HG02571 (cell line): ENCODE results near the gene S100A14.
"Not testable (repeated sequence)": the region's sequence is repeated elsewhere in the genome, so short reads cannot be mapped to it uniquely, and the experiment has no call there.

Source experiments
- ATAC-seq: cut with Tn5 transposase; IDR thresholded peaks from one replicate; pipeline ENCODE4 v1.9.1; 2021; ENCODE audit warnings: mild to moderate bottlenecking, moderate library complexity; ENCODE audit not compliant: unreplicated experiment

The S100A14 gene

DNA sequence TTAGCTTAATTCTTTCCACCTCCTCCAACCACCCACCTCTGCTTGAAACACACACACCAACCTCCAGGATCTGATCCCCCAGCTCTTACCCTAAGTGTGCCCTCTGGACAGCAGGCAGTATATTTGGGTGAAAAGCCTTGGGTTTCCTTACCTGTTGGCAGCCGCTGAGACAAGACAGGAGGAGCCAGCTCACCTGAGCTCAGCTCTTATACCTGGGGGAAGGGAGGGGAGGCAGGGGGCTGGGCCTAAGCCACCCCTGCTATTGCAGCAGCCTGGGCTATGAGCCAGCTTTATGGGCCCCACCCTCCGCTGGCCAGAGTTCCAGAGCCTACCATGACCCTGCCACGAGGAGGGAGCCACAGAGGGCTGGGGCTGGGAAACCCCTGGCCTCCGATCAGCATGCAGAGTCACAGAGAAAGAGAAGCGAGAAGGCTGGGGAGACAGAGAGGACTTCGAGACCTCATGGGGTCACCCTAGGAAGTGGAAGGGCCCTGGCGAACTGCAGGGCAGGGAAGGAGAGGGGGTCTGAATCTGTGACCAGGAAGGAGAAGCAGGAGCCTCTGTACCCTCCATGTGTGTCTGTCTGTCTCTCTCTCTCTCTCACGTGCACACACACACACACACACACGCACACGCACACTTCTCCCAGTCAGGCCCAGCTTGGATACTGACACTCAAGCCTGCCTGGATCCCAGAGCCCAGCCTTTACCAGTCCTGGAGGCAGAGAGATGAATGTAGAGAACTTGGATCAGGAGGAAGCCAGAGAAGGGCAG lies at the start of gene S100A14:
Gene S100A14 (minus strand): TSS at position 182 of the 773 bp plus-strand sequence. CDS start 467 bp downstream, outside the sequence.
- ATAC-seq, result no peak

GRCh38 chr1:153663211-153663610 lies 47.1 kb upstream of the S100A14 start:
- ATAC-seq, result no peak

- no peak for ATAC-seq
These were observed 46.1 kb upstream of the S100A14 start for GRCh38 chr1:153662269-153662668.

GRCh38 chr1:153661111-153661708 lies 45.1 kb upstream of the S100A14 start:
- no peak for ATAC-seq

GRCh38 chr1:153659656-153660055 lies 43.5 kb upstream of the S100A14 start:
- no peak for ATAC-seq

DNA sequence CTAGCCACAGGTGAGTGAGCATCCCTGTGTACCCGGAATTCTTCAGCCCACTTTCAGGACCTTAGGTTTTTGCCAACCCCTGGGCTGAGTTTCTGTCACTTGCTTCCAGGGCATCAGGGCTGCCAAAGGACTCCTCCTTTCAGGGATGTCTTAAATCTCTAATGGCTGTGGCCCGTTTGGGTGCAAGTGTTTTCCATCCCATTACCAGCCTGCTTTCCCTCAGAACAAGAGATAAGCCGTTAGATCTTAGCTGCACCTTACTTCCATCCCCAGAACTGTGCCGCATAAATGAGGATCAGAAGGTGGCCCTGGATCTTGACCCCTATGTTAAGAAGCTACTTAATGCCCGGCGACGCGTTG lies 43.0 kb upstream of the S100A14 start:
- no peak for ATAC-seq

DNA sequence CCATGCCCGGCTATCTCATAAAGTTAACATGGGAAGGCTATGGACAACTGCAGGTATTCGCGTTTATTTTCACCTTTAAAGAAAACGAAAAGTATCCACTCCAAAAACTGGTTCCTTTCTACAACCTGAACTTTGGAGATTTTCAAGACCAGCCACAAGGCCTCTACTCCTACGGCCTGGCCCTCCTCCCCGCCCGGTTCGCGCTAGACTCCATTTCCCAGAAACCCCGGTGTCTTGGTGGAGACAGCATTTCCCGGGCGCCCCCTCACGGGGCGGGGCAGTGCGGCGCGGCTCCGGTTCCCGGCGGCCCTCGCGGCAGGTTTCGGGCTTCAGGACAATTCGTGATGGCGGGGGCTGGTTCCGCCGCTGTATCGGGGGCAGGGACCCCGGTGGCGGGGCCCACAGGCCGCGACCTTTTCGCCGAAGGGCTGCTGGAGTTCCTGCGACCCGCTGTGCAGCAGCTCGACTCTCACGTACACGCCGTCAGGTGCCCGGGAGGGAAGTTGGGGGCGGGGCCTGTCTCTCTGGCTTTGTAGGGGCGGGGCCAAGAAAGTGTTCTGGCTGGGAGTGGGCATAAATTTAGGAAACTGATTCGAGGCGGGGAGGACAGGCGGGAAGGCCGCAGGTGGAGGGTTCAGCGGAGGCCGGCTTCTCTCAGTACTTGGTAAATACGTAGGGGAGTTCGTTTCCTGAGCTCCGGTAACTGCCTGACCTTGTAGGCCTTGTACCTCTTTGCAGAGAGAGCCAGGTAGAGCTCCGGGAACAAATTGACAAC lies 42.5 kb upstream of the S100A14 start, which contains the start of gene SNAPIN:
Gene SNAPIN (plus strand): TSS at position 304 of the 775 bp plus-strand sequence. CDS start 41 bp downstream, at position 345.
- ATAC-seq, result peak; percentile 89

DNA sequence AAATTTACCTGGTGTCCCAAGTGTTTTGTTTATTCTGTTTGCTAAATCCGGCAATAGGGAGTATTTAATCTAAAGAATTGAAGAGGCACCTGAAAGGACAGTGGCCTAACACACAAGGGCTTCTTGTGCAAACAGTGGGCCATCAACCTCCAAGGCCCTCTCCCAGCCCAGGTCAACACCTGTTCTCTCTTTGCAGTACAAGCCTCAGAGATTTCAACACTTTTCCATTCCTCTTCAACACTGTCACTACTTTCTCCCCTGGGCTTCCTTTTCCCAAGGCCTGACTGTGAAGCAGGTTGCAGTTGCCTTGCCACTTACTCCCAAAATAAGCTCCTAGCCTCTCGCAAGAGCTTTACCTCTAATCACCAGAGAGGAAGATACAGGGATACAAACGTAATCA lies 39.2 kb upstream of the S100A14 start:
- no peak for ATAC-seq

- ATAC-seq, result no peak
These were observed 36.8 kb upstream of the S100A14 start for GRCh38 chr1:153652805-153653500.

DNA sequence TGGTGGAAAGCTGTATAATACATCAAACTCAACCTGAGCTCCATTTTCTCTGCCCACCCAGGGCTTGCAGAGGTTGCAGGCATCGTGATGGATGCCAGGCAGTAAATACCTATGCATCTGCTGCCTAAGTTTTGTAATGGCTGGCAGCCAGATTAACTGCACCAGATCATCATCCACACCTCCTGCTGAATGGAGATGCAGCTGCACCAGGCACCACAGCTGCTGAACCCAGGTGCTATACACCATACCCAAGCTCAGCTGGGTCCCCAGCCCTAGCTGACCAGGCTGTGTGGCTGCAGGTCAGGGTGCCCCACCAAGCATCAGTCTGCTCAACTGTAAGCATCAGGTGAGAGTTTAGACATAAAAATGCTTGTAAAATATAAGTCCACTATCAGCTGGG lies 35.6 kb upstream of the S100A14 start:
- ATAC-seq, result no peak

DNA sequence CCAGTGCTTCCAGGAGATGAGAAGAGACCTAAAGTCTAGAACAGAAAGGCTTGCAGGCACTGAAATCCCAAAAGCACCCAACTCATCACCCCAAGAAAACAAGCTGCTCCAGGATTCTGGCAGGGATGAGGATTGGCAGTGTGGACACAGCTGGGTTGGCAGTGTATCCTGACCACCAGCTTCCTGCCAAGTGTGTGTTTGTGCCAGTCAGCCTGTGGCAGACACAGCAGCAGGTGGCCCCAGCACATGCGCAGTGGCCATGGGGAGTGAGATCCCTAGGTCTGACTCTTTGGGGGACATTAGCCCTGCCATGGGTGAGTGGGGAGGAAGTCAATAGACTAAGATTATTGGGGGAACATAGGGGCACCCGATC lies 33.7 kb upstream of the S100A14 start:
- no peak for ATAC-seq

GRCh38 chr1:153649137-153649862 lies 33.2 kb upstream of the S100A14 start:
- no peak for ATAC-seq

DNA sequence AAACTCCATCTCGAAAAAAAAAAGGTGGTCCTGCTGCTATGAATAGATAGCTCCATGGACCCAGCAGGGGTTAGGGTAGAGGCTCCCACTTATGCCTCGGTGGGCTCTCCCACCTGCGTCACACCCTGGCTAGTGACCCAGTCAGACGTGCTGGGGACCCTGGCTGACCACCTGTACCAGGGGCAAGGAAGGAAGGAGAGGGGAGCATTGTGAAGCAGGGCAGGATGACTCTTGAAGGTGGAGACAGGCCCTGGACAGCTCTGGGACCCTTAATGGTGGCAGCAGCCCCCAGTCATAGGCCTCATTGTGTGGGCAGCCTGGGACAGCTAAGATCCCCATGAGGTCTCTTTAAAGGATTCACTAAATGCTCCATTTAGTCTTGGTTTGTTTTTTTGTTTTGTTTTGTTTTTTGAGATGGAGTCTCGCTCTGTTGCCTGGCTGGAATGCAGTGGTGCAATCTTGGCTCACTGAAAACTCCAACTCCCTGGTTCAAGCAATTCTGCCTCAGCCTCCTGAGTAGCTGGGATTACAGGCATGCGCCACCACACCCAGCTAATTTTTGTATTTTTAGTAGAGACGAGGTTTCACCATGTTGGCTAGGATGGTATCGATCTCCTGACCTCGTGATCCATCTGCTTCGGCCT lies 32.0 kb upstream of the S100A14 start:
- ATAC-seq, result no peak

GRCh38 chr1:153647346-153647714 lies 31.2 kb upstream of the S100A14 start:
- no peak for ATAC-seq

DNA sequence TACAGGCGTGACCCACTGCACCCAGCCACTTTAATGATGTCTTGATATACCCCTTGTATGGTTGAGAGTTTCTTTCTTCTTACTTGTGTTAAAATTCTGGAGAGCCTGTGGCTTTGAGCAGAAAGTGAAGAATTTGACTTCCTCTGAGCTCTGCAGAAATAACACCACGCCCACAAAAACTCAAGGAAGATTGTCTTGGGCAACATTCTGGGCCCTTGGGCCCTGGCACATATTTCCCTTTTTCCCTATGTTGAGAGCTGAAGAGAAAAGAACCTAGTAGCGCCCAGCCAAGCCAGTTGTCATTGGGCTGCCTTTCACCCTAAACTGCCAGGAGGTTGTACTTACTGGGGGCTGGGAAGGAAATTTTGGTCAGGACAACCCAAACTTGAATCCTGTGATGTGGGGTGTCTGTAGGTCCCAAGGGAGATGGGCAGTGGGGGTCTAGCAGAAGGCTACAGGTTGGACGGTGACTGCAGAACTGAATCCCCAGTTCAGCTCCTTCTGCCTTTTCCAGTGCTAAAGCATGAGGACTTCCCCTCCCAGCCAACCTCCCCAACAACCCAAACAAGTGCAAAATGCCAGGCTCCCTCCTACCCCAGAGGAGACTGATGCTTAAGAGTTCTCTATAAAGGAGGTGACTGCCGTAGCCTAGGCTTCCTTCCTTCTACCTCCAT lies 30.7 kb upstream of the S100A14 start:
- ATAC-seq, result no peak

DNA sequence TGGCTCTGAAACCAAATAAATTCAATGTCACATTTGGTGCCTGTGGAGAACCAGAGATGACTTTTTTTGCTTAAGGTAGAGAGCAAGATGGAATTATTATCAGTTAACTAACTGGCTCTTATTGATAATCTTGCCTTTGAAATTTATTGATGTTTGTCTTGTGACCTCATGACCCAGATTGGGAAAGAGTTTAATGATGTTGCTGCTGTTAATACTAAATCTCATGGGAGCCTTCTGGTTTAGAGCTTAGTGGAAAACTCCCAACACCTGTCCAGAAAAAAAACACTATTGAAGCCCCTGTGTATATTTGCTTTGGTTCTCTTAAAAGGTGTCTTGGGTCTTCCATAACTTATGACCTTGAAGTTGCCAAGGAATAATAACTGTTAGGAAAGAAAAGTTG lies 27.7 kb upstream of the S100A14 start:
- no peak for ATAC-seq

- ATAC-seq, result no peak
These were observed 27.0 kb upstream of the S100A14 start for GRCh38 chr1:153643100-153643499.

DNA sequence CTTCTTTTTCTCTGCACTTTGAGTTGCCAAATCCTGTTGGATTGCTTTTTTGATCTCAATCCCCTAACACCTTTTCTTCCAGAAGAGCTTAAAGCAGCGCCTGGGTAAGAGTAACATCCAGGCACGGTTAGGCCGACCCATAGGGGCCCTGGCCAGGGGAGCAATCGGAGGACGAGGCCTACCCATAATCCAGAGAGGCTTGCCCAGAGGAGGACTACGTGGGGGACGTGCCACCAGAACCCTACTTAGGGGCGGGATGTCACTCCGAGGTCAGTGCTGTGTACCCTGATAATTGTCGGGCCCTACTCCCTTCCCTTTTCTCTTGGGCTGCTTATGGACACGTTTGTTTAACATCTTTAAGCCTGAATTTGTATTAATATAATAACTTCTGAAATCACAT lies 26.0 kb upstream of the S100A14 start:
- ATAC-seq, result no peak

- no peak for ATAC-seq
These were observed 24.7 kb upstream of the S100A14 start for GRCh38 chr1:153640861-153641260.

- ATAC-seq, result not testable (repeated sequence)
These were observed 24.1 kb upstream of the S100A14 start for GRCh38 chr1:153640213-153640612.
